HepG2 (cell line): ENCODE results near the gene CCDC69. TPM values are rescaled to one million over a fixed set of nuclear protein-coding genes. Genes with fewer than 3 reads are reported as not detected.

Experiments used
- ARID4A ChIP-seq: sonication (generic); formaldehyde crosslinking; IDR thresholded peaks from 2 replicates; pipeline ENCODE4 v1.5.0; 2020; ENCODE audit warnings: mild to moderate bottlenecking, missing genetic modification reagents, borderline replicate concordance
- IKZF5 ChIP-seq: IDR thresholded peaks from 2 replicates; pipeline ENCODE4 v1.6.1; 2018; ENCODE audit warnings: missing genetic modification reagents, mild to moderate bottlenecking, missing compliant biosample characterization
- NFIB ChIP-seq: sonication (generic); formaldehyde crosslinking; IDR thresholded peaks from 2 replicates; pipeline ENCODE4 v1.9.0; 2021; ENCODE audit warnings: missing genetic modification reagents, mild to moderate bottlenecking, borderline replicate concordance
- REL ChIP-seq: sonication (generic); formaldehyde crosslinking; conservative IDR thresholded peaks from 2 replicates; pipeline ENCODE4 v1.8.0; 2022; ENCODE audit warnings: mild to moderate bottlenecking, missing genetic modification reagents, moderate library complexity
- RFX1 ChIP-seq: fragments of 450-650 bp; IDR thresholded peaks from 2 replicates; pipeline ENCODE4 v1.6.1; 2017
- THYN1 ChIP-seq: sonication (generic); formaldehyde crosslinking; IDR thresholded peaks from 2 replicates; pipeline ENCODE4 v1.8.1; 2023; ENCODE audit warnings: low read depth, mild to moderate bottlenecking, moderate library complexity, missing genetic modification reagents, borderline replicate concordance
- ZBTB10 ChIP-seq: sonication (generic); formaldehyde crosslinking; IDR thresholded peaks from 2 replicates; pipeline ENCODE4 v1.4.0; 2020; ENCODE audit warnings: missing genetic modification reagents, borderline replicate concordance
- ZNF574 ChIP-seq: sonication (generic); formaldehyde crosslinking; IDR thresholded peaks from 2 replicates; pipeline ENCODE4 v1.4.0; 2020; ENCODE audit warnings: missing genetic modification reagents
- ZNF614 ChIP-seq: IDR thresholded peaks from 2 replicates; pipeline ENCODE4 v1.6.1; 2018; ENCODE audit warnings: missing biosample characterization, missing genetic modification reagents, inconsistent platforms, borderline replicate concordance
- ZNF747 ChIP-seq: sonication (generic); formaldehyde crosslinking; IDR thresholded peaks from 2 replicates; pipeline ENCODE4 v1.8.1; 2023; ENCODE audit warnings: missing genetic modification reagents, mild to moderate bottlenecking, borderline replicate concordance
- ZSCAN25 ChIP-seq: sonication (generic); formaldehyde crosslinking; IDR thresholded peaks from 2 replicates; pipeline ENCODE4 v1.8.0; 2022; ENCODE audit warnings: mild to moderate bottlenecking, missing genetic modification reagents
- polyA plus RNA-seq, 8 experiments: library from polyadenylated mRNA; depleted of rRNA in 3 of 8; stranded (reverse) in 7 of 8; unstranded in 1 of 8; fragments of >200 nt; fragmentation: Illumina TruSeq in 4 of 8; extraction: Trizol in 4 of 8; gene quantifications; 2 replicates each; pipeline versions ENCODE4 v1.2.1 to v1.2.3, GENCODE V29; 2011 to 2016; ENCODE audit warnings: low read depth in 4 of 8, missing spikeins in 1 of 8, mixed read lengths in 1 of 8; ENCODE audit not compliant: insufficient read depth in 1 of 8
- total RNA-seq, 5 experiments: library from RNA; depleted of rRNA; stranded (reverse); fragments of >200 nt; fragmentation: Illumina TruSeq; extraction: Trizol; gene quantifications; 2 replicates each; pipeline ENCODE4 v1.2.3, GENCODE V29; 2016; ENCODE audit warnings: low read depth in 1 of 5
- TF ChIP-seq, protein P1 (sequence below): sonication (generic); formaldehyde crosslinking; IDR thresholded peaks from 2 replicates; pipeline ENCODE4 v1.8.0; 2022; ENCODE audit warnings: mild to moderate bottlenecking, missing genetic modification reagents; ENCODE audit not compliant: insufficient replicate concordance

The CCDC69 gene
- total and polyA plus RNA-seq, 2 of the 13 experiments (the other 11 are each of a cell fraction or from before 2014, with no cell fraction given) = 12.2 to 45.2 TPM

GRCh38 chr5:151223447-151224264, at the start of gene CCDC69 (continued):
- TF ChIP-seq REL (CRISPR knock-in tag) = no peak
- TF ChIP-seq IKZF5 (CRISPR knock-in tag) = no peak
- peak; percentile 47; the same call in 1 of the 2 replicates for TF ChIP-seq ARID4A (CRISPR knock-in tag)
- TF ChIP-seq THYN1 (CRISPR knock-in tag) = no peak
- TF ChIP-seq ZBTB10 (CRISPR knock-in tag) = 0 out of 2 replicates have a peak, but pooled peaks have one; percentile 64
- no peak for TF ChIP-seq ZNF747 (CRISPR knock-in tag)
- TF ChIP-seq NFIB (CRISPR knock-in tag) = no peak
- TF ChIP-seq, protein P1, sequence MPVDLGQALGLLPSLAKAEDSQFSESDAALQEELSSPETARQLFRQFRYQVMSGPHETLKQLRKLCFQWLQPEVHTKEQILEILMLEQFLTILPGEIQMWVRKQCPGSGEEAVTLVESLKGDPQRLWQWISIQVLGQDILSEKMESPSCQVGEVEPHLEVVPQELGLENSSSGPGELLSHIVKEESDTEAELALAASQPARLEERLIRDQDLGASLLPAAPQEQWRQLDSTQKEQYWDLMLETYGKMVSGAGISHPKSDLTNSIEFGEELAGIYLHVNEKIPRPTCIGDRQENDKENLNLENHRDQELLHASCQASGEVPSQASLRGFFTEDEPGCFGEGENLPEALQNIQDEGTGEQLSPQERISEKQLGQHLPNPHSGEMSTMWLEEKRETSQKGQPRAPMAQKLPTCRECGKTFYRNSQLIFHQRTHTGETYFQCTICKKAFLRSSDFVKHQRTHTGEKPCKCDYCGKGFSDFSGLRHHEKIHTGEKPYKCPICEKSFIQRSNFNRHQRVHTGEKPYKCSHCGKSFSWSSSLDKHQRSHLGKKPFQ = peak; percentile 47
- TF ChIP-seq RFX1 = no peak
- 0 out of 2 replicates have a peak, but pooled peaks have one; percentile 38 for TF ChIP-seq ZSCAN25 (CRISPR knock-in tag)
- TF ChIP-seq ZNF614 (CRISPR knock-in tag) = 0 out of 2 replicates have a peak, but pooled peaks have one; percentile 21
- peak; percentile 48; the same call in 1 of the 2 replicates for TF ChIP-seq ZNF574 (CRISPR knock-in tag)
